ENCODE measurements around the gene PNMA6A.

PNMA6A gene

DNA sequence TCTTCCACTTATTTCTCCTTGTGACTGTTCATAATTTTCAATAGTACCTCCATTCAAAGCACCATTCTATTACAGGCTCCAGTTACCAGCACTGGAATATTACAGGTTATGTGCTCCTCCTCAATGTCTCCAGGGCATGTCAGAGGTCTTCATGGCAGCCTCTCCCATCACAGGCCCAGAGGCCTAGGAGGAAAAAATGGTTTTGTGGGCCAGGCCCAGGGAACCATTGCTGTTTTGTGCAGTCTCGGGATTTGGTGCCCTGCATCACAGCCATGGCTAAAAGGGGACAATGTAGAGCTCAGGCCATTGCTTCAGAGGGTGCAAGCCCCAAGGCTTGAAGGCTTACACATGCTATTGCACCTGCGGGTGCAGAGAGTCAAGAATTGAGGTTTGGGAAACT, 23.2 kb upstream of the PNMA6A start:
- Histone ChIP-seq H3K27ac (ENCODE audit: extremely low read depth, low read depth, low read length) (no peak overlapping the region), H3K9me3 (ENCODE audit: control insufficient read depth, insufficient read depth, low read depth, low read length) (peaks cover 5% of the 10 kb centered on the region), H3K4me3 (ENCODE audit: low read depth, low read length) (no peak overlapping the region), H3K36me3 (ENCODE audit: control insufficient read depth in 2 of 2, insufficient read depth in 1 of 2, low read length in 2 of 2) (no peaks in the 10 kb centered on the region), H3K4me1 (ENCODE audit: control insufficient read depth, insufficient read depth, low read length) (no peaks in the 10 kb centered on the region)
- POLR2A ChIA-PET: no interaction called here
- CTCF ChIA-PET: interaction anchor here (0.6 to 1.0 kb wide), 2 partner anchors 12 to 401 kb away, joined by 3 read pairs; no protein-coding TSS in a partner anchor
- TF ChIP-seq KLF10 (tag by site-specific recombination; IDR thresholded peaks at IDR 0.05): no peak
- TF ChIP-seq GLIS2 (tag by site-specific recombination; IDR thresholded peaks at IDR 0.05): no peak
- no peak for TF ChIP-seq ZNF624 (tag by site-specific recombination; IDR thresholded peaks at IDR 0.05)
- TF ChIP-seq, protein P1, sequence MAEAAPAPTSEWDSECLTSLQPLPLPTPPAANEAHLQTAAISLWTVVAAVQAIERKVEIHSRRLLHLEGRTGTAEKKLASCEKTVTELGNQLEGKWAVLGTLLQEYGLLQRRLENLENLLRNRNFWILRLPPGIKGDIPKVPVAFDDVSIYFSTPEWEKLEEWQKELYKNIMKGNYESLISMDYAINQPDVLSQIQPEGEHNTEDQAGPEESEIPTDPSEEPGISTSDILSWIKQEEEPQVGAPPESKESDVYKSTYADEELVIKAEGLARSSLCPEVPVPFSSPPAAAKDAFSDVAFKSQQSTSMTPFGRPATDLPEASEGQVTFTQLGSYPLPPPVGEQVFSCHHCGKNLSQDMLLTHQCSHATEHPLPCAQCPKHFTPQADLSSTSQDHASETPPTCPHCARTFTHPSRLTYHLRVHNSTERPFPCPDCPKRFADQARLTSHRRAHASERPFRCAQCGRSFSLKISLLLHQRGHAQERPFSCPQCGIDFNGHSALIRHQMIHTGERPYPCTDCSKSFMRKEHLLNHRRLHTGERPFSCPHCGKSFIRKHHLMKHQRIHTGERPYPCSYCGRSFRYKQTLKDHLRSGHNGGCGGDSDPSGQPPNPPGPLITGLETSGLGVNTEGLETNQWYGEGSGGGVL (tag by site-specific recombination; IDR thresholded peaks at IDR 0.05): no peak
- TF ChIP-seq ZNF585B (tag by site-specific recombination; IDR thresholded peaks at IDR 0.05): peak; percentile 99
- TF ChIP-seq ZNF777 (tag by site-specific recombination; IDR thresholded peaks at IDR 0.05; ENCODE audit: borderline replicate concordance): no peak
- no peak for TF ChIP-seq ZNF677 (tag by site-specific recombination; IDR thresholded peaks at IDR 0.05)
- no peak for TF ChIP-seq ZNF785 (tag by site-specific recombination; IDR thresholded peaks at IDR 0.05)
- no peak for TF ChIP-seq ZBTB8A (tag by site-specific recombination; IDR thresholded peaks at IDR 0.05)
- peak; percentile 79 for TF ChIP-seq SETDB1 (IDR thresholded peaks at IDR 0.05; ENCODE audit: insufficient read length, low read length)
- TF ChIP-seq, protein P2, sequence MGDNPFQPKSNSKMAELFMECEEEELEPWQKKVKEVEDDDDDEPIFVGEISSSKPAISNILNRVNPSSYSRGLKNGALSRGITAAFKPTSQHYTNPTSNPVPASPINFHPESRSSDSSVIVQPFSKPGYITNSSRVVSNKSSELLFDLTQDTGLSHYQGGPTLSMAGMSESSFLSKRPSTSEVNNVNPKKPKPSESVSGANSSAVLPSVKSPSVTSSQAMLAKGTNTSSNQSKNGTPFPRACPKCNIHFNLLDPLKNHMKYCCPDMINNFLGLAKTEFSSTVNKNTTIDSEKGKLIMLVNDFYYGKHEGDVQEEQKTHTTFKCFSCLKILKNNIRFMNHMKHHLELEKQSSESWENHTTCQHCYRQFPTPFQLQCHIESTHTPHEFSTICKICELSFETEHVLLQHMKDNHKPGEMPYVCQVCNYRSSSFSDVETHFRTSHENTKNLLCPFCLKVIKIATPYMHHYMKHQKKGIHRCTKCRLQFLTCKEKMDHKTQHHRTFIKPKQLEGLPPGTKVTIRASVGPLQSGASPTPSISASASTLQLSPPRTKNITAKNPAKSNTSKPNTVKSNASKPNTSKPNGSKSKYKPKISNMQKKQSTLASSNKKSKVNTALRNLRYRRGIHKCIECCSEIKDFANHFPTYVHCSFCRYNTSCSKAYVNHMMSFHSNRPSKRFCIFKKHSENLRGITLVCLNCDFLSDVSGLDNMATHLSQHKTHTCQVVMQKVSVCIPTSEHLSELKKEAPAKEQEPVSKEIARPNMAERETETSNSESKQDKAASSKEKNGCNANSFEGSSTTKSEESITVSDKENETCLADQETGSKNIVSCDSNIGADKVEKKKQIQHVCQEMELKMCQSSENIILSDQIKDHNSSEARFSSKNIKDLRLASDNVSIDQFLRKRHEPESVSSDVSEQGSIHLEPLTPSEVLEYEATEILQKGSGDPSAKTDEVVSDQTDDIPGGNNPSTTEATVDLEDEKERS (tag by site-specific recombination; IDR thresholded peaks at IDR 0.05): peak; percentile 15; the same call in 1 of the 2 replicates
- peak; percentile 91 for TF ChIP-seq TRIM28 (IDR thresholded peaks at IDR 0.05; ENCODE audit: borderline replicate concordance, low read length)
- TF ChIP-seq ZNF548 (tag by site-specific recombination; IDR thresholded peaks at IDR 0.05): no peak
- no peak for TF ChIP-seq ZBTB7A (tag by site-specific recombination; IDR thresholded peaks at IDR 0.05; ENCODE audit: low read depth)

DNA sequence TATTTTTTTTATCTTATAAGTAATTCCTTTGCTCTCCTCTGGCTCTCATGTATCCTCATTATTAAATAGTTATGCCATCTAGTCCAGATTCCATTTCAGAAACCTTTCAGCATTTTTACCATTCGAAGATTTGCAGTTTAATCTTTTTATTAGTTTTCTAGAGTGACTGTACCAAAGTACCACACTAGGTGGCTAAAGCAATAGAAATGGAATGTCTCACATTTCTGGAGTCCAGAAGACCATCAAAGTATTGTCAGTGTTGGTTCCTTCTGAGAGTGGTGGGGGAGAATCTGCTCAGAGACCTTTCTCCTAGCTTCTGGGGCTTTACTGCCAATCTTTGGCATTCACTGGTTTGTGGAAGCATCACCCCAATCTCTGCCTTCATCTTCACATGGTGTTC, 19.7 kb upstream of the PNMA6A start:
- POLR2A ChIA-PET: no interaction called here
- TF ChIP-seq ZFP41 (tag by site-specific recombination; IDR thresholded peaks at IDR 0.05; ENCODE audit: borderline replicate concordance) (no peak), ZNF335 (tag by site-specific recombination; conservative IDR thresholded peaks at IDR 0.05) (no peak), ZNF777 (tag by site-specific recombination; IDR thresholded peaks at IDR 0.05; ENCODE audit: borderline replicate concordance) (no peak), ZNF221 (tag by site-specific recombination; IDR thresholded peaks at IDR 0.05; ENCODE audit: borderline replicate concordance) (no peak), ZNF521 (tag by site-specific recombination; IDR thresholded peaks at IDR 0.05) (no peak), ZNF555 (tag by site-specific recombination; conservative IDR thresholded peaks at IDR 0.05) (no peak), ZNF311 (tag by site-specific recombination; IDR thresholded peaks at IDR 0.05; ENCODE audit: borderline replicate concordance) (no peak), ZNF544 (tag by site-specific recombination; IDR thresholded peaks at IDR 0.05) (no peak), ZBTB48 (tag by site-specific recombination; IDR thresholded peaks at IDR 0.05) (no peak), ZNF571 (tag by site-specific recombination; IDR thresholded peaks at IDR 0.05) (no peak), ZNF558 (tag by site-specific recombination; IDR thresholded peaks at IDR 0.05) (no peak), ZSCAN30 (tag by site-specific recombination; IDR thresholded peaks at IDR 0.05) (no peak)
- TF ChIP-seq, protein P3, sequence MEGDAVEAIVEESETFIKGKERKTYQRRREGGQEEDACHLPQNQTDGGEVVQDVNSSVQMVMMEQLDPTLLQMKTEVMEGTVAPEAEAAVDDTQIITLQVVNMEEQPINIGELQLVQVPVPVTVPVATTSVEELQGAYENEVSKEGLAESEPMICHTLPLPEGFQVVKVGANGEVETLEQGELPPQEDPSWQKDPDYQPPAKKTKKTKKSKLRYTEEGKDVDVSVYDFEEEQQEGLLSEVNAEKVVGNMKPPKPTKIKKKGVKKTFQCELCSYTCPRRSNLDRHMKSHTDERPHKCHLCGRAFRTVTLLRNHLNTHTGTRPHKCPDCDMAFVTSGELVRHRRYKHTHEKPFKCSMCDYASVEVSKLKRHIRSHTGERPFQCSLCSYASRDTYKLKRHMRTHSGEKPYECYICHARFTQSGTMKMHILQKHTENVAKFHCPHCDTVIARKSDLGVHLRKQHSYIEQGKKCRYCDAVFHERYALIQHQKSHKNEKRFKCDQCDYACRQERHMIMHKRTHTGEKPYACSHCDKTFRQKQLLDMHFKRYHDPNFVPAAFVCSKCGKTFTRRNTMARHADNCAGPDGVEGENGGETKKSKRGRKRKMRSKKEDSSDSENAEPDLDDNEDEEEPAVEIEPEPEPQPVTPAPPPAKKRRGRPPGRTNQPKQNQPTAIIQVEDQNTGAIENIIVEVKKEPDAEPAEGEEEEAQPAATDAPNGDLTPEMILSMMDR (tag by site-specific recombination; IDR thresholded peaks at IDR 0.05): no peak
- TF ChIP-seq, protein P4, sequence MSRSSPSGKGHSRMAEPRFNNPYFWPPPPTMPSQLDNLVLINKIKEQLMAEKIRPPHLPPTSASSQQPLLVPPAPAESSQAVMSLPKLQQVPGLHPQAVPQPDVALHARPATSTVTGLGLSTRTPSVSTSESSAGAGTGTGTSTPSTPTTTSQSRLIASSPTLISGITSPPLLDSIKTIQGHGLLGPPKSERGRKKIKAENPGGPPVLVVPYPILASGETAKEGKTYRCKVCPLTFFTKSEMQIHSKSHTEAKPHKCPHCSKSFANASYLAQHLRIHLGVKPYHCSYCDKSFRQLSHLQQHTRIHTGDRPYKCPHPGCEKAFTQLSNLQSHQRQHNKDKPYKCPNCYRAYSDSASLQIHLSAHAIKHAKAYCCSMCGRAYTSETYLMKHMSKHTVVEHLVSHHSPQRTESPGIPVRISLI (tag by site-specific recombination; IDR thresholded peaks at IDR 0.05): no peak

More for the DNA sequence above, 19.7 kb upstream of the PNMA6A start:
- CTCF ChIA-PET: no interaction called here
- H3K27ac ChIP-seq (ENCODE audit: extremely low read depth, low read depth, low read length): no peak overlapping the region
- H3K4me3 ChIP-seq (ENCODE audit: low read depth, low read length): no peak overlapping the region
- no peaks in the 10 kb centered on the region for H3K4me1 ChIP-seq (ENCODE audit: control insufficient read depth, insufficient read depth, low read length)
- H3K9me3 ChIP-seq (ENCODE audit: control insufficient read depth, insufficient read depth, low read depth, low read length): peaks cover 2% of the 10 kb centered on the region
- H3K36me3 ChIP-seq (ENCODE audit: control insufficient read depth in 2 of 2, insufficient read depth in 1 of 2, low read length in 2 of 2): no peaks in the 10 kb centered on the region
